GM12873 (cell line): Measurements from ENCODE around the gene KHDRBS2.

Source experiments
- CTCF ChIP-seq: IDR thresholded peaks from 2 replicates; pipeline ENCODE4 v1.5.1; 2012; ENCODE audit warnings: low read depth, mild to moderate bottlenecking, moderate library complexity, low read length, control low read depth; ENCODE audit not compliant: insufficient read depth; ENCODE audit errors: missing control alignments

KHDRBS2 gene

GRCh38 chr6:62039605-62040004 lies 246.4 kb downstream of the KHDRBS2 start:
- no peak for TF ChIP-seq CTCF

- no peak for TF ChIP-seq CTCF
Observed at GRCh38 chr6:62037445-62037844, 248.6 kb downstream of the KHDRBS2 start.

GRCh38 chr6:62035952-62036351 lies 250.1 kb downstream of the KHDRBS2 start:
- TF ChIP-seq CTCF, result no peak

GRCh38 chr6:62013719-62014118 lies 272.3 kb downstream of the KHDRBS2 start:
- no peak for TF ChIP-seq CTCF

GRCh38 chr6:62009445-62009844 lies 276.6 kb downstream of the KHDRBS2 start:
- no peak for TF ChIP-seq CTCF

- TF ChIP-seq CTCF, result no peak
Observed at GRCh38 chr6:61989616-61990015, 296.4 kb downstream of the KHDRBS2 start.

GRCh38 chr6:61980622-61981021 lies 305.4 kb downstream of the KHDRBS2 start:
- no peak for TF ChIP-seq CTCF
